HG03432 (cell line): ENCODE measurements around the gene VPS41.
"Not testable (repeated sequence)": the region's sequence is repeated elsewhere in the genome, so short reads cannot be mapped to it uniquely, and the experiment has no call there.

Source experiments
- ATAC-seq: cut with Tn5 transposase; IDR thresholded peaks from one replicate; pipeline ENCODE4 v1.9.1; 2021; ENCODE audit warnings: mild to moderate bottlenecking, moderate library complexity; ENCODE audit not compliant: unreplicated experiment

VPS41 gene

GRCh38 chr7:38858259-38858884, 50.6 kb downstream of the VPS41 start:
- no peak for ATAC-seq

- ATAC-seq: no peak
Observed at GRCh38 chr7:38855867-38856266, 53.1 kb downstream of the VPS41 start.

- no peak for ATAC-seq
Observed at GRCh38 chr7:38855386-38855785, 53.6 kb downstream of the VPS41 start.

GRCh38 chr7:38854947-38855346, 54.0 kb downstream of the VPS41 start:
- not testable (repeated sequence) for ATAC-seq

- no peak for ATAC-seq
Observed at GRCh38 chr7:38851321-38851720, 57.7 kb downstream of the VPS41 start.

- ATAC-seq: no peak
Observed at GRCh38 chr7:38846280-38846679, 62.7 kb downstream of the VPS41 start.

- ATAC-seq: no peak
Observed at GRCh38 chr7:38844952-38845563, 63.9 kb downstream of the VPS41 start.

GRCh38 chr7:38842746-38843145, 66.2 kb downstream of the VPS41 start:
- ATAC-seq: no peak

- ATAC-seq: peak; percentile 49
Observed at GRCh38 chr7:38840736-38841460, 68.1 kb downstream of the VPS41 start.

- ATAC-seq: no peak
Observed at GRCh38 chr7:38839851-38840250, 69.1 kb downstream of the VPS41 start.

- no peak for ATAC-seq
Observed at GRCh38 chr7:38838725-38839385, 70.1 kb downstream of the VPS41 start.

- ATAC-seq: no peak
Observed at GRCh38 chr7:38834357-38834756, 74.6 kb downstream of the VPS41 start.

- ATAC-seq: no peak
Observed at GRCh38 chr7:38833329-38833728, 75.7 kb downstream of the VPS41 start.

GRCh38 chr7:38831259-38831996, 77.6 kb downstream of the VPS41 start:
- no peak for ATAC-seq

- no peak for ATAC-seq
Observed at GRCh38 chr7:38830826-38831225, 78.2 kb downstream of the VPS41 start.

- ATAC-seq: no peak
Observed at GRCh38 chr7:38829488-38830165, 79.4 kb downstream of the VPS41 start.

- no peak for ATAC-seq
Observed at GRCh38 chr7:38828026-38828425, 81.0 kb downstream of the VPS41 start.

- peak; percentile 68 for ATAC-seq
Observed at GRCh38 chr7:38825721-38826440, 83.1 kb downstream of the VPS41 start.

GRCh38 chr7:38824948-38825347, 84.0 kb downstream of the VPS41 start:
- ATAC-seq: no peak

GRCh38 chr7:38822549-38822948, 86.4 kb downstream of the VPS41 start:
- ATAC-seq: no peak
